DOHH2 (cell line): ENCODE results near the gene STK11.

Source experiments
- CTCF ChIP-seq: fragments of 200-600 bp; sonication (generic); IDR thresholded peaks from one replicate; pipeline ENCODE4 v1.5.1; 2014; ENCODE audit warnings: antibody characterized with exemption, mild to moderate bottlenecking, low read depth, low read length; ENCODE audit not compliant: poor library complexity, severe bottlenecking
- EZH2phosphoT487 ChIP-seq: fragments of 200-600 bp; sonication (generic); IDR thresholded peaks from 2 replicates; pipeline ENCODE4 v1.6.1; 2017; ENCODE audit warnings: borderline replicate concordance, mild to moderate bottlenecking, antibody characterized with exemption, low read length, moderate library complexity, mixed read lengths

DNA sequence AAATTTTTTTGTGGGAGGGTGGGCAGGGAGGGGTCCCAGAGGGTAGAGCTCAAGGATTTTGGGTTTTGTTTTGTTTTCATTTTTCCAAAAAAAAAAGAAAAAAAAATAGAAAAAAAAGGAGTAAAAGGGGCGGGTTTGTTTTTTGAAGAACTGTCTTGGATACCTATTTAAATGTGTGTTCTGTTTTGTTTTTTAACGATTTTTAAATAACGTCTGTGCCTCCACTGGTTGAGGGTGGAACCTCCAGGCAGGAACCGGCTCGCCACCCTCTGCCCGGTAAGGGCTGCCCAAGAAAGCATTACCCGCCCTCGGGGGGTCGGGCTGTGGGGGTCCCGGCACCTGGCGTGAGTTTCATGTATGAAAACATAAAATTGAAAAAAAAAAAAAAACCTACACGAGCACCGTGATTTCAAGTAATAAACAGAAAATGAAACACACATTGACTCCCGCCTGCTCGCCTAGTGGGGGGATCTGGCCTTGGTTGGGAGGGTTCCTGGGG lies 53.2 kb downstream of the STK11 start:
- no peak for TF ChIP-seq CTCF
- no peak for TF ChIP-seq EZH2phosphoT487
